Activated T-cell treated with anti-CD3 and anti-CD28 coated beads for 24 hours (primary cell): ENCODE results near the gene CD22.
"Not testable (repeated sequence)": the region's sequence is repeated elsewhere in the genome, so short reads cannot be mapped to it uniquely, and the experiment has no call there.

ENCODE experiments used
- DNase-seq: peaks from one replicate; pipeline ENCODE4 v3.0.0-alpha.2; 2020; ENCODE audit warnings: low read depth

CD22 gene

DNA sequence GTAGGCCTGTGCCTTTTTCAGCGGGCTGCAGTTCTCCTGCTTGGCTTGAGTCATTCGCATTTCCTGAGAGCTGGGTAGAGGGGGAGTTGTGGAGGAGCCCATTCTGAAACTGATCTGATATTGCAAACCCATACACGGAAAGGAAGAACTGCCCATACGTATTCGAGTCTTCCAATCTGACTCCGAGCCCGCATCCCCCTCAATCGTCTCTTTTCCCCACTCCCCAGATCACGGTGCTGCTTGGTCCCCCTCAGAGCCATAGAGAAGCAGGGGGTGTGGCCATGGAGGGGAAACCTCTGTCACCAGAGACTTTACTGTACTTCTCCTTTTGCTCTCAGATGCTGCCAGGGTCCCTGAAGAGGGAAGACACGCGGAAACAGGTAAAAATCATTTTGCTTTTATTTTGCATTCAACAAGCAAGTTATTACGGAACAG is at the start of gene CD22:
Gene CD22, plus strand, starts transcription at position 337 of the 435 bp plus-strand sequence. CDS start 2,854 bp downstream, outside the sequence.
- no peak for DNase-seq

DNA sequence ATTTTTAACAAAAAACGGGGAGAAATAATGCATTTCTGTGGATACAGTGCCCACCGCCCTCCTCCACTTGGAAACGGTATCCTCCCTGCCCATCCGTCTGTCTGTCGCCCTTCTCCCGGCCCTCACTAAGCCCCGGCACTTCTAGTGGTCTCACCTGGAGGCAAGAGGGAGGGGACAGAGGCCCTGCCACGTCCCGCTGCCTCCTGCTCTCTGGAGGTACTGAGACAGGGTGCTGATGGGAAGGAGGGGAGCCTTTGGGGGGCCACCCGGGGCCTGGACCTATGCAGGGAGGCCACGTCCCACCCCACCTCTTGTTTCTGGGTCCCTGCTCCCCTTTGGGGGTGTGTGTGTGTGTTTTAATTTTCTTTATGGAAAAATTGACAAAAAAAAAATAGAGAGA is 49.6 kb upstream of the CD22 start:
- no peak for DNase-seq

DNA sequence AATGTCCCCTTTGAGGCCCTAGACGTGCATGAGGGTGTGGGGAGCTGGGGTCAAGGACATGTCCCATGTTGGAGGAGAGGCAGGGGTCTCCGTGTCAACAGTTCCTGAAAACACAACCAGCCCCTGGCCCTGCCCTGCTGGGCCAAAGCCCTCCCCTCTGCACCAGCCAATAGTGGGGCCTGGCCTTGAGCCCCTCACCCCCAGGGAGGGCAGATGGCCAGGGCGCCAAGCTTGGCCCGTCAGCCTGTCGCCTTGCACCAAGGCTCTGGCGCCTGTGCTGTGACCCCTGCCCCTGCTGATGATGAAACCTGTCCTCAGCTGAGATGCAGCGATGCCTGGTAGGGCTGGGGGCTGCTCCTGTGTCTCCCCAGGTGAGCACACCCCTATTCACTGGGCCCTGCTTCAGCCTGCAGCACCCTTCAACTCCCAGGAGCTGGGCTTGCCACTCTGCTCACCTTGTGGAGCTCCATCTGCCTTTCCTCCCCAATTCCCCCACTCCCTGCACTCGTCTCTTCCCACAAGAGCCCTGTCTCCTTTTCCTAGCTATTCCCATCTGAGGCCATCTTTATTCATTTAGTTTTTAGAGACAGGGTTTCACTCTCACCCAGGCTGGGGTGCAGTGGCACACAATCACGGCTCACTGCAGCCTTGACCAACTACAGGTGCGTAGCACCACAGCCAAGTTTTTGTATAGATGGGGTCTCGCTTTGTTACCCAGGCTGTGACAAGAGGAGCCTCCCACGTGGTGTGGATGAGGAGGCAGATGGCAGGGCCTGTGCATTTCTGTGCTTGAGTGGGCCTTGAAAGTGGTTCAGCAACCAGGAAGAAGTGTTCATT is 48.8 kb upstream of the CD22 start:
- DNase-seq, result no peak

DNA sequence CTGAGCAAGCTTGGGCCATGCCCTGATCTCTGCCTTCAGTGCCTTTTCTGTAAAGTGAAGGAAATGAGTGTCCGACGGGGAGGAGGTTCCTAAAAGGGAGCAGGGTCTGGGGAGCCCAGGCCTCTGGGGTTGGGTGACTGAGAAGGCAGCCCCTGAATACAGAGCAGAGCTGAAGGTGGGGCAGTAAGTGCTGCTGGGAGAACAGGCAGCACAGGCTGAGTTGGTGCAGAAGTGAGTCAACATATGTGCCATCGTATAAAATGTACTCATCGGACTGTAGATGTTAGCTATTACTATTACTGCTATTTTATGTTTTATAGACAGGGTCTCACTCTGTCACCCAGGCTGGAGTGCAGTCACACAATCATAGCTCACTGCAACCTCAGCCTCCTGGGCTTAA is 47.7 kb upstream of the CD22 start:
- DNase-seq, result no peak

DNA sequence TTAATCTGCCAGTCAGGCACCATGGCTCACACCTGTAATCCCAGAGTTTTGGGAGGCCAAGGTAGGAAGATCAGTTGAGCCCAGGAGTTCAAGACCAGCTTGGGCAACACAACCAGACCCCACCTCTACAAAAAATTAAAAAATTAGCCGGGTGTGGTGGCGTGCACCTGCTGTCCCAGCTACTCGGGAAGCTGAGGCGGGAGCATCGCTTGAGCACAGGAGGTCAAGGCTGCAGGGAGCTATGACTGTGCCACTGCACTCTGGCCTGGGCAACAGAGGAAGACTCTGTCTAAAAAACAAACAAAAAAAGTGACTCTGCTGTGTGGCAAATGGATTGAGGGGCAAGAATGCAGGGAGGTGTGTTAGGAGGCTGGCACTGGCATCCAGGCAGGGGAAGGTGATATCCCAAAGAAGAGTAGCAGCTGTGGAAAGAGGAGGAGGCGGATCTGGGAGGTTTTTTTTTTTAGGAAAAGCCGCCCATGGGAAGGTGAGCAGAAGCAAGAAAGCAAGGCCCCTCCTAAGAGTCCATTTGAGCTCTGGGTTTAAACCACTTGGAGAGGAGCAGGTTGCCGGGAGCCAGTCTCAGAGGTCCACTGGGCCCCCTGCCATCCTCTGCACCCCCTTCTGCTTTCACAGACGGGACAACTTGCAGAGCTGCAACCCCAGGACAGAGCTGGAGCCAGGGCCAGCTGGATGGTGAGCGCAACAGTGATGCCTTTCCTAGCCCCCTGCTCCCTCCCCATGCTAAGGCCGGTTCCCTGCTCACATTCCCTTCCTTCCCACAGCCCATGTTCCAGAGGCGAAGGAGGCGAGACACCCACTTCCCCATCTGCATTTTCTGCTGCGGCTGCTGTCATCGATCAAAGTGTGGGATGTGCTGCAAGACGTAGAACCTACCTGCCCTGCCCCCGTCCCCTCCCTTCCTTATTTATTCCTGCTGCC is 44.6 kb upstream of the CD22 start:
- no peak for DNase-seq

DNA sequence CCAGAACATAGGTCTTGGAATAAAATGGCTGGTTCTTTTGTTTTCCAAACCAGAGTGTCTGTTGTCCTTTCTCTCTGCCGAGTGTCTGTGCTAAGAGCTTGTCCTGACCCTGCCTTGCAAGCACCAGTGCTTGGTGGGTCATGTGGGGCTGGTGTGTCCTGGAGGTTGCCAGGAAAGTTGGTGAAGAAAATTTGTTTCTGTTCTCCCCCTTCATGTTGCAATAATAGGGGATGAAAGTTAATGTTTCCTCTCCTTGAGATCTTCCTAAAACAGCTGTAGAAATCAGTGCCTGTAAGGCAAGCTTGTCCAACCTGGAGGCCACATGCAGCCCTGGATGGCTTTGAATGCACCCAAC is 43.9 kb upstream of the CD22 start:
- DNase-seq, result no peak

DNA sequence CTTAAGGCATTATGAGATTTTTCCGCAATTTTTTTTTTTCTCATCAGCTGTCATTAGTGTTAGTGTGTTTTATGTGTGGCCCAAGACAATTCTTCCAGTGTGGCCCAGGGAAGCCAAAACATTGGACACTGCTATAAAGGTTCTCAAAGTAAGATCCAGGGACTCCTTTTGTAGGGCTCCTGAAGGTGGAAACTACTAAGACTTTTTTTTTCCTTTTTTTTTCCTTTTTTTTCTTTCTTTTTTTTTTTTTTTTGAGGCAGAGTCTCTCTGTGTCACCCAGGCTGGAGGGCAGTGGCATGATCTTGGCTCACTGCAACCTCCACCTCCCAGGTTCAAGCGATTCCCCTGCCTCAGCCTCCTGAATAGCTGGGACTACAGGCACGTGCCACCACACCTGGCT is 43.5 kb upstream of the CD22 start:
- not testable (repeated sequence) for DNase-seq

DNA sequence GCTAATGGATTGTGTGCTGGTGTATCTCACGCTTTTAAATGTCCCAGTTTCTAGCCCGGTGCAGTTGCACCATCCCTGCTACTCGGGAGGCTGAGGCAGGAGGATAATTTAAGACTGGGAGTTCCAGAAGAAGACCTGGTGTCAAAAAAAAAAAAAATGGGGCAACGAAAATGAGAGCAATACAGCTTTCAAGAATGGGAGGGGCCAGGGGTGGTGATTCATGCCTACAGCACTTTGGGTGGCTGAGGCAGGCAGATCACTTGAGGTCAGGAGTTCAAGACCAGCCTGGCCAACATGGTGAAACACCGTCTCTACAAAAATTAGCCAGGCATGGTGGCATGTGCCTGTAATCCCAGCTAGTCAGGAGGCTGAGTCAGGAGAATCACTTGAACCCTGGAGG is 42.9 kb upstream of the CD22 start:
- not testable (repeated sequence) for DNase-seq

DNA sequence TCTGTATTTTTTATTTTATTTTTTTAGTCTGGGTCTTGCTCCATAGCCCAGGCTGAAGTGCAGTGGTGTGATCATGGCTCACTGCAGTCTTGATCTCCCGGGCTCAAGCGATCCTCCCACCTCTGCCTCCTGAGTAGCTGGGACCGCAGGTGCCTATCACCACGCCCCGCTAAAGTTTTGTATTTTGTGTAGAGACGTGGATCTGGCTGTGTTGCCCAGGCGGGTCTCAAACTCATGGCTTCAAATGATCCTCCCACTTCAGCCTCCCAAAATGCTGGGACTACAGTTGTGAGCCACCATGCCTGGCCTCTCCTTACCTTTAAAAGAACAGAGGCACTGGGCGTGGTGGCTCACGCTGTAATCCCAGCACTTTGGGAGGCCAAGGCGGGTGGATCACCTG is 41.3 kb upstream of the CD22 start:
- DNase-seq, result no peak

DNA sequence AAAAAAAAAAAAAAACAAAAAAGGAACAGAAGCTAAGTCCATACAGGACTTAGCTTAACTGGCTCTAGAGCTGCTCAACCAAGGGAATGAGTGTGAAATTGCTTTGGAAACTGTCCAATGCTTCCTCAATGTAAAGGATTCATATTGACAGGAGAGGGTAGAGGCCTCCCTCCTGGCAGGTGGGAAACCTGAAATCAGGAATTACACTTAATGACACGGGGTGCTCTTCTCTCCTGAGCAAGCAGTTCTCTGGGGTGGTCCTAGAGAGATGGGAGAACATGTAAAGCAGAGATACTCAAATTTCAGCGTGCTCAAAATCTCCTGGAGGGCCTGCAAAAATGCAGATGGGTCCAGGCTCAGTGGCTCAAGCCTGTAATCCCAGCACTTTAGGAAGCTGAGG is 40.7 kb upstream of the CD22 start:
- DNase-seq, result no peak

DNA sequence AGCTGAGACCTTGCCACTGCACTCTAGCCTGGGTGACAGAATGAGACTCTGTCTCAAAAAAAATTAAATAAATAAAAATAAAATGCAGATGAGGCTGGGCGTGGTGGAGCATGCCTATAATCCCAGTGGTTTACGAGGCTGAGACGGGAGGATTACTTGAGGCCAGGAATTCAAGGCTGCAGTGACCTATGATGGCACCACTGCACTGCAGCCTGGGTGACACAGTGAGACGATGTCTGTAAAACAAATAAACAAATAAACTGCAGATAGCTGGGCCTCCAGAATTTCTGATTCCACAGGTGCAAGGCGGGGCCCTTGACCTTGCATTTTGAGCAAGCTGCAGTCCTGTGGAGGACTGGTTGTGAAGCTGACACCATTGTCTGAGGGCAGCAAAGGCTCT is 40.1 kb upstream of the CD22 start:
- no peak for DNase-seq

DNA sequence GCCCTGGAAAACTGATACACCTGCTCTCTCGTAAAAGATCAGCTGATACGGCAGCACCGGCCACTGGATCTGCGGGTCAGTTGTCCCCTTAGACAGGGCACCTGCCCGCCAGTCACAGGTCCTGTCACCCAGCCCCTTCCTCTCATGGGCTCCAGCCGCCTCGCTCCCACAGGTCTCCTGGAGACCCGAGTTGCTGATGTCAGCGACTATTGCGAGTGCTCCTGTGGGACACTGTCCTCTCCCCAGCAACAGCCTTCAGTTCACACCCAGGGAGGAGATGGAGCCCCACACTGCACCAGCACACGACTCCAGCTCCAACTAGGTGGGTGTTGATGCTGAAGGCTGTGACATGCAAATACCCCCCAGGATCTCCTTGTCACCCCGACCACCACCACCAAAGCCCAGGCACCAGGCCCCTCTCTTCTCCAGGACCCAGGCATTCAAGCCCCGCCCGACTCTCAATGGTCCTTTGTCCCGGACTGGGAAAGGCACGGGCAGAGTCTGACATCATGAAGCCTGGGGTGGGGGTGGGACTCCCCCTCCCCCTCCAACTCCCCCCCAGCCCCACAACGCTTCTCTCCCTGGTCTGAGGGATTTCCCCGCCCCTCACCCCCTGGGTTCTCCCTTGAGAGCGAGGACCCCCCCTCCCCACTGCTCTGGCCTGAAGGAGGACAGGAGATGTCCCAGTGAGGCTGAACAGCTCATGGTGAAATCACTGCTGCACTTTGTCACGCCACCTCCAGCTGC is 38.4 kb upstream of the CD22 start:
- DNase-seq, result no peak

DNA sequence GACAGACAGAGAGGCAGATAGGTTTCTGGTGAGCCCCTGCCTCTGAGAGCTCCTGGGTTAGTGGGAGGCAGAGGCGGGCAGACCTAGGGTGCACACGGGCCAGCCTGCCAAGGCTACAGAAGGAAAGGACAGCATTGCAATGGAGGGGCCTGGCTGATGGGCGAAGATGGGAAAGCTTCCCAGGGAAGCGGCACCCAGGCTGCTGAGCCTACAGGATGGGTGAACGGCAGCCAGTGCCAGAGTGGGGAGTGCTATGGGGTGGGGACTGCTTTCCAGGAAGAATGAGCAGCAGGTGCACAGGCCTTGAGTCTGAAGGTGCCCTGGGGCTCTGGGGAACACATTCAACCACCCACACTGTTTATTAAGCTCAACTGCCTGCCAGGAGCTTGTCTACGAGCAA is 37.7 kb upstream of the CD22 start:
- no peak for DNase-seq

DNA sequence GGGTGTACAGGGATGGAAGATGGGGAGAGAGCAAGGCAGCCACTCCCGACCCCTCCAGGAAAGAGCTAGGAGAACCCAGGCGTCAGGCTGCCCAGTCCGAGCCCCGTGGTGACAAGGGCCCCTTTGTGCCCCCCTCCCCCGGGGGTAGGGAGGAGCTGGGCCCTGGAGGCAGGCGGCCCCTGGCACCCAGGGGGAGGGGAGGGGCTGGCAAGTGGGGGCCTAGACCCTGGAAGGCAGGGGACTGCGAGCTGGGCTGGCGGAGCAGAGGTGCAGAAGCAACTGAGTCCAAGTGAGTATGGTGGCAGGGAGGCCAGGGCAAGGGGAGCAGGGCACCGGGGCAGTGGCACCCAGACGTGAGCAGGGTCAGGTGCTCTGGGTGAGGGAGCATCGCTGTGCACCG is 37.1 kb upstream of the CD22 start, which contains the start of gene MAG:
Gene MAG, plus strand, starts transcription at position 246 of the 400 bp plus-strand sequence. CDS start 3,248 bp downstream, outside the sequence.
- DNase-seq, result no peak

DNA sequence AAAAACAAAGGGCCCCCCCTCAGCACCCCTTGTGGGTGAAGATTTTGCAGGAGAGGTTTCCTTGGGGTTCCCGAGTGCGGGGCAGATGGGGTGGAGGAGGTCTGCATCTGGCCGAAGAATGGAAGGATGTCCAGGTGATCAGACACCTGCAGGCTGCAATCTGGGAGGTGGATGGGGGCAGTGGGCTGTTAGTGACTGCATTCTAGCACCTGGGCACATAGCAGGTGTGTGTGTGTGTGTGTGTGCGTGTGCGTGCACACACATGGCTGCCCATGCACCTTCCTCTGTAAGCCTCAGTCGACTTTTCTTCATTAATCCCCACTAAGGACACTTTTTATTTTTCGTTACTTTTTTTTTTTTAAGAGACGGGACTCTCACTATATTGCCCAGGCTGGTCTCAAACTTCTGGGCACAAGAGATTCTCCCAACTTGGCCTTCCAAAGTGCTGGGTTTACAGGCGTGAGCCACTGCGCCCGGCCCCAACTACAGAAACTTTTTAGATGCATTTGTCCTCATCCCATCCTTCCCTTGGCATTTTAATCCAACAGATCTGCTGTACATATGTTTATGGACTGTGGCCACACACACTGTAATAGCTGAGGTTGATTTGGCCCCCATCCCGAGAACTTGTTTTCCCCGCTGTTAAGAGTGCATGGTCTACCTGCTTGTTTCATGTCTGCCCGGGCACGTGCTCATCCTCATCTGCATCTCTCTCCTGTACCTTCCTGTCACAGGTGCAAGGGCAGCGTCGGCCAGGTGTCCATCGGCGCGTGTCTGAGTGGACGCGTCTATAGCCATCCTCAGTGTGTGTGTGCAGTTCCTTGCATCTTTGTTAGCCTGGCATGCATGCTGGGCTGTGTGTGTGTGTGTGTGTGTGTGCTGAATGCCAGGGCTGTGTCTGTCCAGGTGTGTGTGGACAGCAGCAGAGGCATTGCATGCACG is 36.3 kb upstream of the CD22 start:
- no peak for DNase-seq

DNA sequence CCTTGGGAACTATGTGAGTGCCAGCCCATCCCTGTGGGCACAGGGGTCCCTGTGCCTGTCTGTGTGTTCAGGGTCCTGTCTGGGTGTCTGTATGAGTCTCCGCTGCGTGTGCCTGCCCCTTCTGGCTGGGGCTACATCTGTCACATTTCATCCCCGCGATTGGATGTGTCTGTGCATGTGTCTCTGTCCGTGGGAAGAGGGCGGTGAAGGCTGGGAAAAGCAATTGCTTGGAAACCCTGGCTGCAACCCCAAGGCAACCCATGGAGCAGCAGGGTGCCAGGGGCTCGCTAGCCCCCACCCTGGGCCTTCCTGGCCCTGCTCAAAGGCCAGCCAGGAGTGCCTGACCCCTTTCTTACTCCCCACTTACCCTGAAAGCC is 35.6 kb upstream of the CD22 start:
- no peak for DNase-seq

DNA sequence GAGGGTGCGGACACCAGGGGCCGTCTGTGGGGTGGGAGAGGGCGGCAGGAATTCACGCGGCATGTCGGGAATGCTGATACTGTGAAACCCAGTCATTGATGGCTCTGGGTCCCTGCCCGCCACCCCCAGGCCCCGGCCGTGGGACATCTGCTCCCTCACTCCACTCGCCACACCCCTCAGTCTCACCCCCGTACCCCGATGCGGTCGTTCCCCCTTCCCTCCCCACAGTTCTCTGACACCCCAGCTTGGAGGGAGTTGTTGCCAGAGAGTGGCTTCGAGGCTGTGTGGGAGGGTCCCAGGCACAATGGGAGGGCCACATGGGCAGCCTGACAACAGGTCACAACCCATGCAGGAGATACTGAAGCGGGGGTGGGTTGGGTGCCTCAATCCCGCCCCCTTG is 35.2 kb upstream of the CD22 start:
- DNase-seq, result no peak

DNA sequence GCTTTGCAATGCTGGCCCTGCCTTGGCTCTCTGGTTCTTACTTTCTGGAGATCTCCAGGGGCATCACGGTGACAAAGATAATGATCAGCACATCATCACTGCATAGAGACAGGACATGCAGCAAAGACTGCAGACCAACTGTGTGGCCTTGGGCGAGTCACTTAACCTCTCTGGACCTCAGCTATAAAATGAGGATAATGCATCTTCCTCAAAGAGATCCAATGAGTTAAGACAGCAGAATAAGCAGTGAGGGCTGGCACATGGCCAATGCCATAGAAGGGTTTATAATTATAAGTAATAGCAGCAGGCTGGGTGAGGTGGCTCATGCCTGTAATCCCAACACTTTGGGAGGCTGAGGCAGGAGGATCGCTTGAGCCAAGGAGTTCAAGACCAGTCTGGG is 34.7 kb upstream of the CD22 start:
- no peak for DNase-seq

DNA sequence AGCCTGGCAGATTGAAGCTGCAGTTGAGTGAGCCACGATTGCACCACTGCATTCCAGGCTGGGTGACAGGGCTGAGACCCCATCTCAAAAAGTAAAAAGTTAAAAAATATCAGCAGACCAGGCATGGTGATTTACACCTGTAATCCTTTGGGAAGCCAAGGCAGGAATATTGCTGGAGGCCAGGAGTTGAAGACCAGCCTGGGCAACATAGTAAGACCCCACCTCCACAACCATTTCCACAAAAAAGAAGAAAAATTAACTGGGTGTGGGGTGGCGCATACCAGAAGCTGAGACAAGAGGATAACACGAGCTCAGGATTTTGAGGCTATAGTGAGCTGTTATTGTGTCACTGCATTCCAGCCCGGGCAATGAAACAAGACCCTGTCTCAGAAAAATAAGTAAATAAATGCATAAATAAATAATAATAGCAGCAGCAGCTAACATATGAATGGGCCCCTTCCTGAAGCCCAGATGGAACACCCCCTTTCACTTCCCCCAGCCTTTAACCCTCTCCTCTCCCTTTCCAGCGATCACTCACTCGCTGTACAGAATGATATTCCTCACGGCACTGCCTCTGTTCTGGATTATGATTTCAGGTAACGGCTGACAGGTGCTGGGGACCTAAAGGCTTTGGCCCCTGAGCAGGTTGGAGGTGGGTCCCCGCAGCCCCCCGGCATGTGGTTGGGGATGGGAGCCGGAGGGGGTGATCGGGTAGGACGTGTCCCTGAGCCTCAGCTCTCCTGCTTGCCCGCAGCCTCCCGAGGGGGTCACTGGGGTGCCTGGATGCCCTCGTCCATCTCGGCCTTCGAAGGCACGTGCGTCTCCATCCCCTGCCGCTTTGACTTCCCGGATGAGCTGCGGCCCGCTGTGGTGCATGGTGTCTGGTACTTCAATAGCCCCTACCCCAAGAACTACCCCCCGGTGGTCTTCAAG is 33.9 kb upstream of the CD22 start:
- DNase-seq, result no peak
